Parathyroid adenoma (tissue), 2 donors: ENCODE measurements around the gene FAU.

Experiments used
- H2AFZ ChIP-seq: fragments of 300-600 bp; sonication (generic); one replicate; pipeline ENCODE4 v1.7.0; 2017; ENCODE audit warnings: antibody characterized with exemption, mild to moderate bottlenecking
- H3K27ac ChIP-seq: fragments of 300-600 bp; sonication (generic); one replicate; pipeline ENCODE4 v1.7.0; 2017
- H3K27me3 ChIP-seq: fragments of 300-600 bp; sonication (generic); one replicate; pipeline ENCODE4 v1.7.0; 2017; ENCODE audit warnings: low read length; ENCODE audit not compliant: control insufficient read depth, insufficient read depth
- H3K36me3 ChIP-seq: fragments of 300-600 bp; sonication (generic); one replicate; pipeline ENCODE4 v1.7.0; 2017; ENCODE audit warnings: low read length; ENCODE audit not compliant: control insufficient read depth, insufficient read depth
- H3K4me1 ChIP-seq: fragments of 300-600 bp; sonication (generic); one replicate; pipeline ENCODE4 v1.7.0; 2017; ENCODE audit warnings: control low read depth
- H3K4me2 ChIP-seq: fragments of 300-600 bp; sonication (generic); one replicate; pipeline ENCODE4 v1.7.0; 2017; ENCODE audit warnings: low read length
- H3K4me3 ChIP-seq: fragments of 300-600 bp; sonication (generic); one replicate; pipeline ENCODE4 v1.7.0; 2017; ENCODE audit warnings: low read depth, low read length
- H3K79me2 ChIP-seq: fragments of 300-600 bp; sonication (generic); one replicate; pipeline ENCODE4 v1.7.0; 2017; ENCODE audit warnings: control low read depth
- H3K9ac ChIP-seq: fragments of 300-600 bp; sonication (generic); one replicate; pipeline ENCODE4 v1.7.0; 2017; ENCODE audit warnings: mild to moderate bottlenecking
- H3K9me3 ChIP-seq: fragments of 300-600 bp; sonication (generic); one replicate; pipeline ENCODE4 v1.7.0; 2017; ENCODE audit warnings: low read length; ENCODE audit not compliant: control insufficient read depth
- CTCF ChIP-seq: fragments of 300-600 bp; sonication (generic); IDR thresholded peaks from one replicate; pipeline ENCODE4 v1.7.0; 2017; ENCODE audit warnings: antibody characterized with exemption, mild to moderate bottlenecking
- donor health status: primary hyperparathyroidism.

Gene FAU

GRCh38 chr11:65121865-65122696 is at the start of gene FAU, which contains the start of gene MRPL49:
TSS of gene FAU (minus strand) at chr11:65122134. CDS start at chr11:65121813, 321 bp downstream.
TSS of gene MRPL49 (plus strand) at chr11:65122321. CDS start at chr11:65122347, 26 bp downstream.
- Histone ChIP-seq H2AFZ (peak within 1 kb of the TSS; percentile 80), H3K36me3 (no peaks in the 10 kb centered on the region), H3K27me3 (no peaks in the 10 kb centered on the region), H3K4me1 (peaks cover 3% of the 10 kb centered on the region), H3K79me2 (peaks cover 9% of the 10 kb centered on the region), H3K27ac (peak within 1 kb of the TSS; percentile 91), H3K4me2 (peak within 1 kb of the TSS; percentile 84), H3K4me3 (peak within 1 kb of the TSS; percentile 88), H3K9ac (peak within 1 kb of the TSS; percentile 76), H3K9me3 (no peaks in the 10 kb centered on the region)
- TF ChIP-seq CTCF: no peak

- no peak within 1 kb of the TSS for H3K4me2 ChIP-seq
- H3K36me3 ChIP-seq: no peaks in the 10 kb centered on the region
- no peak within 1 kb of the TSS for H2AFZ ChIP-seq
- no peak for TF ChIP-seq CTCF
- H3K27ac ChIP-seq: no peak within 1 kb of the TSS
- no peak within 1 kb of the TSS for H3K4me3 ChIP-seq
- no peaks in the 10 kb centered on the region for H3K79me2 ChIP-seq
- H3K27me3 ChIP-seq: no peaks in the 10 kb centered on the region
- H3K4me1 ChIP-seq: no peaks in the 10 kb centered on the region
- H3K9me3 ChIP-seq: no peaks in the 10 kb centered on the region
- H3K9ac ChIP-seq: no peak within 1 kb of the TSS
These were observed 48.2 kb upstream of the FAU start, which contains the start of gene SPDYC for GRCh38 chr11:65170058-65170534. TSS of gene SPDYC (plus strand) at chr11:65170233. CDS start at chr11:65171358, 1,125 bp downstream.

- Histone ChIP-seq H3K27me3 (no peaks in the 10 kb centered on the region), H3K27ac (no peak overlapping the region), H3K9ac (no peak overlapping the region), H3K36me3 (no peaks in the 10 kb centered on the region), H3K4me2 (no peak overlapping the region), H3K4me3 (no peak overlapping the region), H3K4me1 (no peaks in the 10 kb centered on the region), H3K9me3 (no peaks in the 10 kb centered on the region), H3K79me2 (no peaks in the 10 kb centered on the region), H2AFZ (no peak overlapping the region)
- TF ChIP-seq CTCF: no peak
These were observed 47.3 kb upstream of the FAU start for GRCh38 chr11:65169164-65169641.

GRCh38 chr11:65167656-65168055 is 45.7 kb upstream of the FAU start:
- H3K27me3 ChIP-seq: no peaks in the 10 kb centered on the region
- no peak overlapping the region for H3K9ac ChIP-seq
- H3K4me3 ChIP-seq: no peak overlapping the region
- no peak for TF ChIP-seq CTCF
- H3K4me1 ChIP-seq: no peaks in the 10 kb centered on the region
- H2AFZ ChIP-seq: no peak overlapping the region
- H3K36me3 ChIP-seq: no peaks in the 10 kb centered on the region
- no peak overlapping the region for H3K27ac ChIP-seq
- no peak overlapping the region for H3K4me2 ChIP-seq
- no peaks in the 10 kb centered on the region for H3K79me2 ChIP-seq
- no peaks in the 10 kb centered on the region for H3K9me3 ChIP-seq
